Activated CD4-positive, alpha-beta T cell treated with anti-CD3 and anti-CD28 coated beads, Interleukin-2, amount 50 U/mL, for 24 hours (primary cell): ENCODE results near the gene A1BG.
A peak's percentile ranks its signal among the peaks of the same experiment; 100 is the strongest.

Source experiments
- DNase-seq, 2 donors: peaks; one replicate each; pipeline ENCODE4 v3.0.0-alpha.2; 2020; ENCODE audit warnings: low read depth in 1 of 2, low spot score in 1 of 2

A1BG gene, protein sequence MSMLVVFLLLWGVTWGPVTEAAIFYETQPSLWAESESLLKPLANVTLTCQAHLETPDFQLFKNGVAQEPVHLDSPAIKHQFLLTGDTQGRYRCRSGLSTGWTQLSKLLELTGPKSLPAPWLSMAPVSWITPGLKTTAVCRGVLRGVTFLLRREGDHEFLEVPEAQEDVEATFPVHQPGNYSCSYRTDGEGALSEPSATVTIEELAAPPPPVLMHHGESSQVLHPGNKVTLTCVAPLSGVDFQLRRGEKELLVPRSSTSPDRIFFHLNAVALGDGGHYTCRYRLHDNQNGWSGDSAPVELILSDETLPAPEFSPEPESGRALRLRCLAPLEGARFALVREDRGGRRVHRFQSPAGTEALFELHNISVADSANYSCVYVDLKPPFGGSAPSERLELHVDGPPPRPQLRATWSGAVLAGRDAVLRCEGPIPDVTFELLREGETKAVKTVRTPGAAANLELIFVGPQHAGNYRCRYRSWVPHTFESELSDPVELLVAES

DNA sequence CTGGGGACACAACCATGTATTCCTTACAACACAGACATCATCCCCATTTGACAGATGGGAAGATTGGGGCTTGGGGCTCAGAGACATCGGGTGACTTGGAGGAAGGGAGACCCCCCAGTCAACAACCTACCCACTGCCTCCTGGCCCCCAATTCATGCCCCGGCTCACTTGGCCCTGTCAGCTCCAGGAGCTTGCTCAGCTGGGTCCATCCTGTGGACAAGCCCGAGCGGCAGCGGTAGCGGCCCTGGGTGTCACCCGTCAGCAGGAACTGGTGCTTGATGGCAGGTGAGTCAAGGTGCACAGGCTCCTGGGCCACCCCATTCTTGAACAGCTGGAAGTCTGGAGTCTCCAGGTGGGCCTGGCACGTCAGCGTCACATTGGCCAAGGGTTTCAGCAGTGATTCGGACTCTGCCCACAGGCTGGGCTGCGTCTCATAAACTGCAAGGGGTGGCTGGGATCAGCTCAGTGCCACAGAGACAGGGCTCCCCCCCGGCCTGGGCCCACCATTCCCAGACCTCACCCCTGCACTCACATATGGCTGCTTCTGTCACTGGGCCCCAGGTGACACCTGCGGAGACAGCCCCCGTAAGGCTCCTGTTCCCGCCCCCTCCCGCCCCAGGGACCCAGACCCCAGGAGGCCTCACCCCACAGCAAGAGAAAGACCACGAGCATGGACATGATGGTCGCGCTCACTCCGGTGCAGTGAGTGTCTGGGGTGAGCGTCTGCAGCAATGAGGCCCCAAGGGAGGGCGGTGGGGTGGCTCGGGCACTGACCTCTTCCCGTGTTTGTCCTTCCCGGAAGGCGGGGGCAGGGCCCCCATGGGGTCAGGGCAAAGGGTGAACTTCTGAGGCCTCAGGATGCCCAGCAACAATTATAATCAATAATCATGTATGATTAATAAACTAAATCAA is at the start of gene A1BG:
Gene A1BG (minus strand): TSS at position 733 of the 912 bp plus-strand sequence. CDS start 55 bp downstream, at position 678.
- DNase-seq, result no peak

DNA sequence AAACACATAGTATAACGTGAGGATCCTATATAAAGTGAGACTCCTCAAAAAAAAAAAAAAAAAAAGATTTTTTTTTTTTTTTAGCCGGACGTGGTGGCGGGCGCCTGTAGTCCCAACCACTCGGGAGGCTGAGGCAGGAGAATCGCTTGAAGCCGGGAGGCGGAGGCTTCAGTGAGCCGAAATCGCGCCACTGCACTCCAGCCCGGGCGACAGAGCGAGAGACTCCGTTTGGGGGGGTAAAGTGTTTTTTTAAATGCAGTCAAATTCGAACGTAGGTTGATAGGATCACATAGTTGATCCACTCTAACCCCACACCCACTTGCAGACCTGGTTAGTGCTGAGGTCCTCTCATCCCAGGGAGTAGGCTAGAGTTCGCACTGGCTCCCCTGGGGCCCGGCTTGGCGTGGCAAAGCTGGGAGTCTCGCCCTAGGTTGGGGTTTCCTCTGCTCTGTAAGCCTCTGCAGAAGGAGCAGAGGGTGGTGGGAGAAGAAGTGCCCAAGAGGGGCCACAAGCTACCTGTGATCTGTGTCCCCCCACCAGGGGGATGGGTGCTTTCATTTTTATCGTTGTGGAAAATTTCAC is 48.6 kb upstream of the A1BG start:
- DNase-seq, result no peak

DNA sequence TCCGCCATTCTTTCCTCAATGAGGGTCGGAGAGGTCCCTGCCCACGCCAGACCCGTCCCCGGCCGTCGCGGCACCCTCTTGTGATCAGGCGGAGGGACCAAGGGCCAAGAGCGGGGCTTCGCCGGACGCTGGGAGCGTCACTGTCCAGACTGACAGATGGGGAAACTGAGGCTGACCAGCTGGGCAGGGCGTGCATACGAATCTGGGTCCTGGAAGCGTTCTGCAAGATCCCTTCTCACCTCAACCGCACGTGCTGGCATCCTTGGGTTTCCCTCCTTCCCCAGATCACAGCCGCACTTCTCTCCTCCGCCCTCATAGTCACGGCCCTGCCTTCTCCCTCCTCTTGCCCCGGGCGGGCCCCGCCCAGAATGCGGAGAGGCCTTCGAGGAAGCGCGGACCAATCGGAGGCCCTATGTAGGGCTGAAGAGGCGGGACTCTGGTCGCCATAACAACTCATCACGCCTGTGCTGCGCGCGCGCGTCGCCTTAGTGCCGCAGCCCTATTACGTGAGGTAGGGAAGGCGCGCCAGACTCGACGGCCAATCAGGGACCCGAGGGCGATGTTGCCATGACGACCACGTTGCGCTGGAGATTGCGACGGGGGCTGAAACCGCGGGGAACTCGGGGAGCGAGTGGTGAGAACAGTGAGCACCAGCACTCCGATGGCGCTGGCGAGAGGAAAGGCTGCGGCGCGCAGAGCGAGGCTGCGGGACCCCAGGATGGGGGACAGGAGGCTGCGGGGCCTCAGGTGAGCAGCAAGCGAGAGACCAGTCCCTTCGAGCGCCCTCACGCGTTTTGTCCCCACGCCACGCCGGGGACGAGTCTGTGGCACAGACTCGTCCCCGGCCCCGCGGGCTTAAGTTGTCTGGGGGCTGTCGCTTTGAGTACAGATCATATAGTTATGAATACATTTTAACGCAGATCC is 47.9 kb upstream of the A1BG start:
- peak; percentile 95 to 99 for DNase-seq

DNA sequence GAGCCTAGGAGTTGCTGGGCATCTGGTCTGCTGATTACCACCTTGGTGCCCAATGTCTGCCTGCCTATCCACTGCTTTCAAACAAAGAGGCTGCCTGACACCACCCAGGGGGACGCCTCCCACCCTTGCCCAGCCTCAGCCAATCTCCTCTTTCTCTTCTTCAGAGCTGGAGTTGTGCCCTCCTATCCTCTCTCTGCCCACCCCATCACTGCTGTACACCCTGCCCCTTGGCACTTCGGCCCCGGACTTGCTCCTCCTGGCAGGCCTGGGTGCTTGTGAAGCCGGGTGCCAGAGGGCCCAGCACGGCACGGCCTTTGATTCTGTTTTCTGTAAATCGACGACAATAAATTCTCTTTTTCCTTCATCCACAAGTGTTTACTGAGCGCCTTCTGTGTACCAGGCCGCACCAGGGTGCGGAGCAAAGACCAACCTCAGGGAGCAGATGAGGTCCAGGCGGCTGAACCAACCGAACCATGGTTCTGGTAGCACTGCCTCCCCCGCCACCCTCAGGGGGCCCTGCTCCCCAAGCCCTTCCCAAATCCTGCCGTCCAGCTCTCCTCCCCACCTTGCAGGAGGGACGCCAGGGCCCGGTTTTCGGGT is 47.1 kb upstream of the A1BG start:
- no peak for DNase-seq

DNA sequence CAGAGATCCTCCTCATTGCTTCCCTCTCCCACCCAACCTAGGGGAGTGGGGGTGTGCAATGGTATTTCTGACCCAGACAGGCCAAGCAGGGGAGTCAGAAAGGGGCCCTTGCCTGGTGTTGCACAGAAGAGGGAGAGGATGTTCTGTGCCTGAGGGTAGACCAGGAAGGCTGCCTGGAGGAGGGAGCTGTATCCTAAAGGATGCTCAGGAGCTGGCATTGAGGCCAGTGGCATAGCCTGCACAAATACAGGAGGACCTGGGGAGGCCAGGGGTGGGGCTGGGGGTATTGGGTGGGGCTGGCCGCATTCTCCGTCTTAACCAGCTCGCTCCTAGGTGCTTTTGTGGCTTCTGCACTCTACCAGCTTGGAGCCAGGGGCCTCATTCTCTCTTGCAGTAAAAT is 46.6 kb upstream of the A1BG start:
- no peak for DNase-seq

DNA sequence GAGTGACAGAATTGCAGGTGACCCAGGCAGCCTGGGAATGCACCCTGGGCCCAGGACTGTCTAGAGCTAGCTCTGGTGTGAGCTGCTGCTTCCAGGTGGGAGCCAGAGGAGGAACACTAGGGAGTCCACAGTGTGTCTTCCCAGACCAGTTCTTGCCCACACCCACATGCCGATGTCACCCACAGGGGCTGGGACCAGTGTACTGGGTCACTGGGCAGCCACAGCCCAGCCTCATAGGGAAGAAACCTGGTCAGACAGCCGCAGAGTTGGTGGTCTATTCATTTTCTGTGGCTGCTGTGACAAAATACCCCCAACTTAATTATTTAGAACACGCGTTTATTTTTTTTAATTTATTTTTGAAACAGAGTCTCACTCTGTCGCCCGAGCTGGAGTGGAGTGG is 45.3 kb upstream of the A1BG start:
- no peak for DNase-seq

DNA sequence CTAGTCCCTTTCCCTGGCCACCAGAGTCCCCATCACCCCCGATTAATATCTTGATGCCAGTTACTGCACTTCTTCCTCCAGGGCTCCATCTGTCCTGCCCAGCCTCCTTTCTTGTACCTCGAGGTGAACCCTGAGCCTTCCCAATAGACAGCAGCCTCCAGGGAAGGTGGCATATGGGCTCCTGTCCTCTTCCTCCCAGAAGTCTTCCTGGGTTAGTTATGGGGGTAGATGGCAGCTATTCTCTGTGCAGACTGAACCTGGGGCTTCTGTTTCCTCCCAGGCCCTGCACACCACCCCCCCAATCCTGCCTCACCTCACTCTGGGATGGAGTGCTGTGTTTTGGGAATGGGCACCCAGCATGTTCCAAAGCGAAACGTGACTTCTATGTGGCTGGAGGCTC is 44.8 kb upstream of the A1BG start:
- no peak for DNase-seq

DNA sequence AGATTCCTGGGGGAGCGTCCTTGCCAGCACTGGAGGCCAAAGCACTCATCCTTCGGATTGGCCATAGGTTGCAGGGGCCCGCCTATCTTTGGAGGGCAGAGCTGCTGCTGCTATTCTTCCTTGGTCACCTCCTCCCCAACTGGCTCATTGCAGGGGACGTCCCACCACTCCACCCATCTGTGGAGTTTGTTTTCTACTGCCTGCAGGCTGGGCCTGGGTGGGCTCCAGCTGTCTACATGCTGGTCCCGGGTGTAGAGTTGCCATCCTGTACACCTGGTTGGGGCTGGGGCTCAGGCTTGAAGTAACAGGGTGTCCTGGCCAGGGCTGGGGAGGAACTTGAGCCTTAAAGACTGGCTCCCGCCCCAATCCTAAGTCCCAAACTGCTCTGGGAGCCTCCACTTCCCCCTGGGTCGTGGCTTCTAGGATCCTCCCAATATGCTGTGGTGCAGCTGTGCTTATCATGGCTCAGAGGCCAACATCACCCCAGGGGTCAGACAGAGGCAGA is 44.3 kb upstream of the A1BG start:
- no peak for DNase-seq

DNA sequence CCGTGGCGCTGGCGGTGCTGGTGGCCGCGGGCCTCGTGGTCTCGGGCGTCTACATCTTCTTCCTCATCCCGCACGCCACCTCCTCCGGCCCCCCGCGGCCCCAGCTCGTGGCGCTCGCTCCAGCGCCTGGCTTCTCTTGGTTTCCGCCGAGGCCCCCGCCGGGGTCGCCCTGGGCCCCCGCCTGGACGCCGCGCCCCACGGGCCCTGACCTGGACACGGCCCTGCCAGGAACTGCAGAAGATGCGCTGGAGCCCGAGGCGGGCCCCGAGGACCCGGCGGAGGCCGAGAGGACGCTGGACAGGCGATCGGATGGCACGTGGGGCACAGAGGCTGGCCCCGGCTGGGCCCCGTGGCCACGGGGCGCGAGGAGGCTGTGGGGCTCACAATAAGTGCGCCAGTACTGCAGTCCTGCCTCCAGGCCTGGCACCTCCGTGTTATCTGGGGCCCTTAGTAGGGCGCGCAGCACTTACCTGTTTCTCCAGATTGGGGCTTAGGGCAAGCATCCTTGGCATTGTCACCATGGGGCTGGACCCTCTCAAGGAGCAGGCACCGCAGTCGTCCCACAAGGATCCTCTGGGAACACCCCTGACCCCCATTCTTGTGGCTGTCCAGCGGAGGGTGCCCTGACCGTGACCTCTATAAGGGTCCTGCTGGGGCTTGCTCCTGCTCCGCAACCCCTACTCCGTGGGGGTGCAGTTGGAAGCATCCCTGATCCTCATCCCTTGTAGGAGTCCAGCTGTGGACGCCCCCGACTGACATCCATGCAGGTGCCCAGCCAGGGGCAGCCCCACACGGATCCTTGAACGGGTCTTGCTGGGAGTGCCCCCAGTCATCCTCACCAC is 43.6 kb upstream of the A1BG start:
- DNase-seq, result no peak

DNA sequence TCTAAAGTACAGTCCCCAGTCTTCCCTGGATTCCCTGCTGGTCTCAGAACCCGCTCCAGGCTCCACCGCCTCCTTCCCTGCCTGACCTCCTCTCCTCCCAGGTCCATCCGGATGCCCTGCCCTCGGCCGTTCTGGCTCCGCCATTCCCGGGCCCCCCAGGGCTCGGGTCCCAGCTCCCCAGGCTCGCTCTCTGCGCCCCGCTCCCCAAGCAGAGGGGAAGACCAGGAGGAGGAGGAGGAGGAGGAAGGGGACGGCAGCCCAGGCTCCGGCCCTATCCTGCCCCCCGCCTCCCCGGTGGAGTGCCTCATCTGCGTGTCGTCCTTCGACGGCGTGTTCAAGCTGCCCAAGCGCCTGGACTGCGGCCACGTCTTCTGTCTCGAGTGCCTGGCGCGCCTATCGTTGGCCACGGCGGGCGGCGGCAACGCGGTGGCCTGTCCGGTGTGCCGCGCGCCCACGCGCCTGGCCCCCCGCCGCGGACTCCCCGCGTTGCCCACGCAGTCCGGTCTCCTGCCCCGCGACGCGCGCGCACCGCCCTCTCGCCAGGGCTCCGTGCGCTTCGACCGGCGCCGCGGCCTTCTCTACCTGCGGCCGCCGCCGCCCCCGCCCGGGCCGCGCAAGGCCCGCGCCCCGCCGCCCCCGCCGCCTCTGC is 42.8 kb upstream of the A1BG start:
- DNase-seq, result no peak

DNA sequence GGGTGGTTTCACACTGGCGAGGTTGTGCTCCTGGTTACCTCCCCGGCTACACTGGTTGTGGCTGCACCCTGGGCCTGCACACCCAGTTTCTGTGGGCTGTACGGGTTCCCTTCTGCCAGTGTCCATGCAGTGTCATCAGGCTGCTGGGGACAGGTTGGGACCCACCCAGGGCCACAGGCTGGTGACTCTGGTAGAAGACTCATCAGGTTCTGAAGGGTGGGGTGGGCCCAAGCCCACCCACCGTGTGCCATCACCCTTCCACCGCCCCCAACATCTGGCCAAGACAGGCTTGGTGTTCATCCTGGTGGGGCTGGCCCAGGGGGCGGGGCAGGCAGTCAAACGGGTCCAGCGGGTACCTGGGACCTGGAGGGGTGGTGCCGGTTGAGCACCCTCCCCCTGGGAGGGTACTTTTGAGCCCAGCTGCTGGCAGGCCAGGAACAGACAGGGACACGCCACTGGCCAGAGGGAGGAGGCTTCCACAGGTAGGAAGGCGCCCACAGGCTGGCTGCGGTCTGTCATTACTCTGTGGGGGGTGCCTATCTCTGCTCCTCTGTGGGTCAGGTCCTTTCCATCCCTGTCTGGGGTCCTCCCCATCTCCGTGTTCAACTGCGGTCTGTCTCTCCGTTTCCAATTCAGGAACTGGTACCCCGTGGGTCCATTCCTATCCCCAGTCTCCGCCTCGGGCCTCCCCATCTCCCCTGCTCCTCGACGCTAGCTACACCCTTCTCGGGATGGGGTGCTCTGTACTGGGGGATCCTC is 42.1 kb upstream of the A1BG start, which contains the start of gene RNF225:
Gene RNF225 (plus strand): TSS at position 437 of the 759 bp plus-strand sequence. CDS start 434 bp downstream, outside the sequence.
- DNase-seq, result no peak

DNA sequence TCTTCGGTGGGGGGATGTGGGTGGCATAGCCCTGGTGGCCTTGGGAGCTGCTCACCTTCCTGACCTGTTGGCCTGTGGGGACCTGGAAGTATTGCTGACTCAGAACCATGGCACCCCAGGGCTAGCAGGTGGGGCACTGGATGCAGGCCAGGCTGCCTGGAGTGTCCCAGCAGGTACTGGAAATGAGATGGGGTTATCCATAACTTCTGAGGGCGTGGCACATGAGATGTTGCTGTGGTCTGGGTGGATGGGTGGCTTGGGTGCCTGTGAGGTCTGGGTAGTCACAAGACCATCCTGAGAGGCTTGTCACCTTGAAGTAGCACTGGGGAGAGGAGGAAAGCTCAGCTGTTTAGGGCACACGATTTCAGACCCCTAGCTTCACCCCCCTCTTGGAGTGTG is 41.5 kb upstream of the A1BG start:
- DNase-seq, result no peak

DNA sequence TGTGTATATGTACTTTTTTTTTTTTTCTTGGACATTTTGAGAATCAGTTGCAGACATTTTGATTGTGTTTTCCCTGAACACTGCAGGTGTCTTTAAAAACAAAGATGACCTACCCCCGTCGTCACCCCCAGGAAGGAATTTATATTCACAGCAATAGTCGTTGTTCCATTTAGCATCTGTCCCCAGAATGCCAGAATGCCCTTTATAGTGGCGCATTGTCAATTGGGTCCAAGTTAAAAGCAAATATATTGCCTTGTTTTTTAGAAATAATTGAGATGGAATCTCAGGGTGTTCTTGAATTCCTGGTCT is 40.4 kb upstream of the A1BG start:
- no peak for DNase-seq

DNA sequence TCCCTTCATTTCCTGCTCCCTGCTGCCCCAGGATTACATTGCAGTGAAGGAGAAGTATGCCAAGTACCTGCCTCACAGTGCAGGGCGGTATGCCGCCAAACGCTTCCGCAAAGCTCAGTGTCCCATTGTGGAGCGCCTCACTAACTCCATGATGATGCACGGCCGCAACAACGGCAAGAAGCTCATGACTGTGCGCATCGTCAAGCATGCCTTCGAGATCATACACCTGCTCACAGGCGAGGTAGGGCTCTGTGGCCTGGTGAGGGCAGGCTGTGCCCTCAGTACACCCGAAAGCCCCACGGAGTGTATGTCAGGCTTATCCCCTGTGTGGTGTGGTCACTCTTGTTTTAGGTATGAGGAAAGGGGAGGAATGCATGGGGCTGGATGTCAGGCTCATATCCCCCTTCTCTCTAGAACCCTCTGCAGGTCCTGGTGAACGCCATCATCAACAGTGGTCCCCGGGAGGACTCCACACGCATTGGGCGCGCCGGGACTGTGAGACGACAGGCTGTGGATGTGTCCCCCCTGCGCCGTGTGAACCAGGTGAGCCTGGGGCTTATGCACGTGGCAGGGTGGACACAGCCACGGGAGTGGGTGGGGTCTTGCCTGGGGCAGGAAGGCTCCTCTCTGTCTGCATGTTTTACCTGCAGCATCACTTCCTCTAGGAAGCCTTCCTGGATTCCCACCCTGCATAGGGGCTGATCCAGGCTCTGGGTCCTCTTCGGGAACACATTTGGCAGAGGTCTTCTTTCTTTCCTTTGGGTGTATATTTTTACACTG is 39.8 kb upstream of the A1BG start:
- DNase-seq, result no peak

DNA sequence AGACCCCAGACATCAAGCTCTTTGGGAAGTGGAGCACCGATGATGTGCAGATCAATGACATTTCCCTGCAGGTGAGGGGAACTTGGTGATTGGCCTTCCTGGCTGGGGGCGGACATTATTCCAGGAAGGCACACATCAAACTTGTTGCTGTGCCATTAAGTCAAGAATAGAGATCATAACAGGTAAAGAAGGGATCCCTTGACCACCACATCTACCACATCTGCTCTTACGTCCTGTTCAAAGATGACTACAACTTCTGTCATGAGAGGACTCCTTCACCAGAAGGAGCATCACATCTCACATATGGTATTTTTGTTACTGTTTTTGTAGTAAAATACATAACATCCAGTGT is 34.9 kb upstream of the A1BG start:
- DNase-seq, result no peak

DNA sequence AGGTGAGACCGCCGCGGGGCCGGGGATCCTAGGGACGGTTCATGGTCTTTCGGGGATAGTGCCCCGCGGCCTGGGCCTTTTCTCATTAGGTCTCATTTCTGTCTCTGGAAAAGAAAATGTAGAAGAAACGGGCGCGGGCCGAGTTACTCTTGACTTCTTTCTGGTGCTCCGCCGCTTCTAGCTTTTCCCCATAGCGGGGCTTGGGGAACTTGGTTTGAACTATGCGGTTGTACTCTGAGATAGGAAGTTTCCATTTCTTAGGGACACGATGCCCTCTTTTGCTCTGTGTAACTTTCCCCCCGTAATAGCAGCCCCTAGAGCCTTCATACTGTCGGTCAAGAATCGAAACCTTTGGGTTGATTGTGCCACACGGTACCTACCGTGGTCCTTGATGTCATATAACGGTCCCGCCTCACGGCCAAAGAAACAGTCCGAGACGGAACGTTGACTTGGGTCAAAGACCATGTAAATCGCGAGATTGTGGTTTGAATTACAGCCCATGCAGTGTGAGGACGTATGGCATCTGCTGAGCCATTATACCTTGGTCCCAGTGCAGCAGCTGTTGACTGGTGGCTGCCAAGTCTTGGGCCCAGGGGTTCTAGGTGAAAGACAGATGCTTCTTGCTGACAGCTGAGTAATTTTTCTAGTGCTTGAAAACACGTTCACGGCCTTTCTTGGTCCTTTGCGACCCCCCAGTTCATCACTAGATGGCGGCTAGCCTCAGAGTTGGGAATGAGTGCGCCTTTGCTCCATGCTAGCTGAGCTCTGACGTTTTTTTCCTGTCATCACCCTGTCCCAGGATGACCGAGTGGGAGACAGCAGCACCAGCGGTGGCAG is 34.3 kb upstream of the A1BG start:
- DNase-seq, result no peak
